Activated CD4-positive, alpha-beta T cell treated with anti-CD3 and anti-CD28 coated beads, Interleukin-2, Interleukin-6, amounts not matched to agents 100 ng/mL and 50 ng/mL, durations not matched to agents 16 hours and 8 hours (primary cell): ENCODE measurements around the gene BLID.

Experiments used
- DNase-seq: peaks from one replicate; pipeline ENCODE4 v3.0.0-alpha.2; 2020

BLID gene

GRCh38 chr11:122075016-122075415, 41.0 kb downstream of the BLID start:
- no peak for DNase-seq

- DNase-seq: no peak
Measured at GRCh38 chr11:122074022-122074421, 42.0 kb downstream of the BLID start.

- no peak for DNase-seq
Measured at GRCh38 chr11:122071709-122072202, 44.3 kb downstream of the BLID start.

- DNase-seq: no peak
Measured at GRCh38 chr11:122069707-122070360, 46.2 kb downstream of the BLID start.

GRCh38 chr11:122068837-122069236, 47.2 kb downstream of the BLID start:
- no peak for DNase-seq

- DNase-seq: no peak
Measured at GRCh38 chr11:122068141-122068540, 47.9 kb downstream of the BLID start.
